ENCODE results near the gene CRCP. TPM values are rescaled to one million over a fixed set of nuclear protein-coding genes. Genes with fewer than 3 reads are reported as not detected.

The CRCP gene
- 23.6 to 39.0 TPM (median 26.2 TPM) in 5 replicates for total RNA-seq (2022; extraction: Qiagen RNA extraction)

DNA sequence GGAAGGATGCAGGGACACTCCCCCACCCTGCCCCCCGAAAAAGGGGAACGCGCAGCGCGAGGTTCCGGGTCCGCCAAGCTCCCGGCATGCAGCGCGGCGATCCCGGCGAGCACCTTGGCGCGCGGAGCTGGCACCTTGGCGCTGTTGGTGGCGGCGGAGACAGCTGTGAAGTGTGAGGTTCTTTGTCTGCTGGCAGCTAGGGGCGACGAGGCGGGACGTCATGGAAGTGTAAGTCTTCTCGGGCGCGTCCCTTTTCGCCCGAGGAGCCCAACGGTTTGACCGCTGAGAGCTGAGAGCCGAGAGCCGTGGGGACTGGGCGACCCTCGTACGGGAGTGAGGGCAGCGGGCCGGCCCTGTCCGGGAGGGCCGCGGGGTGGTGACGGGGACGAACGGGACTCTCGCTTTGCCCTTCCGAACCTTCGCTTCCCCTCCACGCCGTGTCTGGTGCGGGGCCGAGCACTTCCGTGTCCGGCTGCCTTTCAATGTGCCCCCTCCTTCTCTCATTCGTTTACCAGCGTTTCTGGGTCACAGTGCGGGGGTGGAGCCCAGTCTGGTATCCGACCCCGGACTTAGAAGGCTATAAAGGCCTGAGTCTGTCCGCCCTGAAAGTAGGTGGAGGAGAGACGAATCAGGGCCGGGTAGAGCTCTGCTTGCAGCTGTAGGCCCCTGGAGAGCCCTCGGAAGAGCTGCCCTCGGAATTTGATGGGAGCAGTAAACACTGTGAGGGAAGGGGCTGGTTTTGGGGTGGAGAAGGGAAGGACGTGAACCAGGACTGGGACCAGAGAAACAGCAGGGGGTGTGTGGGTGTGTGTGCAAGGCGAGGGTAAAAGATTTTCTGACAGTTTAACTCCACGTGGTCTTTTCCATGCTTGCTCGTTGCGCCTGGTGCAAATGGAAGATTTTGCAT, at the start of gene CRCP:
Gene CRCP (plus strand): TSS at position 105 of the 907 bp plus-strand sequence. CDS start 116 bp downstream, at position 221.

DNA sequence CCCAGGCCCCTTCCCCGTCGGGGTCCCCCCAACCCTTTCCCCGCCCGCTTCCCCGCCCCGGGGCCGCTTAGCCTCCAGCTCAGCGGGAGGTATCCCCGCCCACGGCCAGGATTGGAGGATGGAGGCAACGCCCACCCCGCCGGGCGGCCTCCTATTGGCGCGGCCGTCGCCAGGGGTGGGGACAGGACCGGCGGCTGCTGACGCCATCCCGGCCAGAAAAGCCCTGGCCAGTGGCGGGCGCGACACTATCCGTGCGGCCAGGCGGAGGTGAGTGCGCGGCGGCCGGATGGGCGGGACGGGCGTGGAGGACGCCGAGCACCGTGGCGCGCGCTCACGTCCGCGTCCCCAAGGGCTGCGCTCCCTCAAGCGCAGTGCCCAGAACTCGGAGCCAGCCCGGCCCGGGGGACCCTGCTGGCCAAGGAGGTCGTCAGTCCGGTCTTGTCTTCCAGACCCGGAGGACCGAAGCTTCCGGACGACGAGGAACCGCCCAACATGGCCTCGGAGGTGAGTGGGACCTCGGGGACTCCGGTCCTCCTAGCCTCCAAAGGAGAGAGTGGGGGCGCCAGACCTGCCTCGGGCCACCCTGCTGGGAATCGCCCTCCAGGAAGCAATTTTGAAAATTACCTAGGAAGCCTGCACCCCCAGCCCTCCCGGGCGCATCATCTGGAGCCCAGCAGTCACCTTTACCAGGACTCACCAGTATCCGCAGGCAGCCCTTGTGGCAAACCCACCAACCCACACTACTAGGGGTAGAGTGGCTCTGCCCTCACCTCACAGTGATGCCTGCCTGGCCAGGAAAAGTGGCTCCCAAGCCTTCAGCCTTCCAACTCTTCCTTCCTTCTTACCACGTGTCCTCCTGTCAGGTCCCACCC, 38.8 kb upstream of the CRCP start, which contains the start of gene ASL:
Gene ASL (plus strand): TSS at position 230 of the 872 bp plus-strand sequence. CDS start 263 bp downstream, at position 493.

Other genes with a start within 250 kb of the CRCP start
- 27.0 to 31.9 TPM (median 30.2 TPM) in 5 replicates for gene VKORC1L1, start 241.8 kb upstream of the CRCP start, total RNA-seq (2022; extraction: Qiagen RNA extraction)
- gene GUSB, start 132.6 kb upstream of the CRCP start, total RNA-seq (2022; extraction: Qiagen RNA extraction): 26.8 to 34.2 TPM (median 32.1 TPM) in 5 replicates
- 20.6 to 23.3 TPM (median 21.8 TPM) in 5 replicates for gene ASL, start 39.0 kb upstream of the CRCP start, total RNA-seq (2022; extraction: Qiagen RNA extraction)
- 5.6 to 8.8 TPM (median 8.0 TPM) in 5 replicates for gene TPST1, start 90.5 kb downstream of the CRCP start, total RNA-seq (2022; extraction: Qiagen RNA extraction)